ENCODE measurements around the gene SLC11A2.

The SLC11A2 gene

DNA sequence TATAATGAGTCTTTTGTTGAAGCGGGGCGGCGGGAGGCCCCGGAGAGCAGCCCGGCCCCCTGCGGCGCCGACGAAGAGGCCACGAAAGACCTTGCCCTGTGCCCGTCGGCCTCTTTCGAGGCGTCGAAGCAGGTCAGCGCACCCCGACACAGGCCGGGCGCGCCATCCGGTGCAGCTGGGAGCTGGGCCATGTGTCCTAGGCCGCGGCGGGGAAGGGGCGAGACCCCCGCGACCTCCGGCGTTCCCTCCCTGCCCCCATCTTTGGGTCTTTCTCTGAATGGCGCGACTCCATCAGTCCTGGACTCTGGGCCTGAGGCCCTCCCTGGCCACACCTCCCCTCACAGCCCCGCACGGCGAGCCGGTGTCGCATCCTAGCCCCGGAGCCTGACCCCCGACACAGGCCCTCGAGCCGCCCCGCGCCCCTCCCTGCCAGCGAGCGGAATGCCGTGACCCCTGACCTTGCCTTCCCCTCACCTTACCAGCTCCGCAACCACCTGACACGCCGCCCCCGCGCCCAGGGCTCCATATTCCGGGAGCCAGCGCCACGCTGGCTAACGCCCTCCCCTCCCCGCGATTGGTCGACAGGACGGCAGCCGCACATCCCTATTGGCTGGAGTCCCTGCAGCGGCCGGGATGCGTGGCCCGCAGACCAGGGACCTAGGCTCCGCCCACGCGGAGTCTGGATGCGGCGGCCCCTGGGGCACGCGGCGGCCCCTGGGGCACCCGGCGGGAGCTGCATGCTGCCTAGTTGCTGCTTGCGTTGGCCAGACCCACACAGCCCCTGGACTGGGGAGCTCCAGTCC is at the start of gene SLC11A2:
Gene SLC11A2, minus strand, starts transcription at position 549 of the 803 bp plus-strand sequence. CDS start 15,656 bp downstream, outside the sequence.
- FAIRE-seq, result no peak

DNA sequence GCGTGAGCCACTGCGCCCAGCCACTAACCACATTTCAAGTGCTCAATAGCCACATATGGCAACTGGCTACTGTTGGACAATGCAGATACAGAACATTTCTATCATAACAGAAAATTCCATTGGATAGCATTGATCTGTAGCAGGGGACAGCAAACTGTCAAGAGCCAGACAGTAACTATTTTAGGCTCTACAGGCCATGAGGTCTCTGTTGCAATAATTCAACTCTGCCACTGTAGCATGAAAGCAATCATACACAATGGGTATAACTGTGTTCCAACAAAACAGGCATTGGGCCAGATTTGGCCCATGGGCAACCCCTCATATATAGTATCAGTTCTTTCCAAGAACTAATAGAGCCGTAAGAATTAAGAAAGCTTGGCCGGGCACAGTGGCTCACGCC is 49.2 kb upstream of the SLC11A2 start:
- FAIRE-seq, result no peak

DNA sequence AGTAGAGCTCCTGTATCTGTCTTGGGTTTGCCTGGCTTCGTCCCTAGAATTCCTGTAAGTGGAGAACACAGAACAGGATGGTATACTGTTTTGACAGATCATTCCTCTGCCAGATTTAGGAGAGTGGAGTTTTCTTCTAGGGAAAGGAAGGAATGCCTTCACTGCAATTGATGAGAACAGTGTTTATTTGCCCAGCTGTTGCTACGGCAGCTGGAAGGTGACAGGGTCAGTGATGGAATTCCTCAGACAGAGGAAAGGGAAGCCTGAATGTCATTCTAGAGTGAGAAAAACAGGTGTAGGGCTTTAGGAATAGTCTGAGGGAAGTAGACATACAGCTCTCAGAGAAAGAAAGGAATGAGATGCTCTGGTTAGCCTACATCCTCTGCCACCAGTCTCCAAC is 45.5 kb upstream of the SLC11A2 start:
- no peak for FAIRE-seq

DNA sequence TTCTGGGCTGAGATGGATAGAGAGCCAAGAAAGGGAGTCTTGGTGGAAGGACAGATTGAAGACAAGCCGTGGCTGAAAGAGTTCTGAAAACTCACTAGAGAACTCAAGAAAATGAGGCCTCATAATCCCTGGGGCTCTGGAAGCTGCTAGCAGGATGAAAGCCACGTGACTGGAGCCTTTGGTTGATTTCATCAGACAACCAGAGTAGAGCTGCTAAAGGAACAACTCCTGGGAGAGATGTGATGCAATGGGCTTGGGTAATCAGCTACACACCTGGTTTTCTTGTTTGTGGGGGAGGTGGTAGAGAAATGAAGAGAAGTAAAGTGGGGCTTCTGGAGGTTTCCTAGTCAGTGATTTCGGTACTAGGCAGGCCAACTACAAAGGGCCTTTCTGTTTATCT is 43.8 kb upstream of the SLC11A2 start:
- no peak for FAIRE-seq

DNA sequence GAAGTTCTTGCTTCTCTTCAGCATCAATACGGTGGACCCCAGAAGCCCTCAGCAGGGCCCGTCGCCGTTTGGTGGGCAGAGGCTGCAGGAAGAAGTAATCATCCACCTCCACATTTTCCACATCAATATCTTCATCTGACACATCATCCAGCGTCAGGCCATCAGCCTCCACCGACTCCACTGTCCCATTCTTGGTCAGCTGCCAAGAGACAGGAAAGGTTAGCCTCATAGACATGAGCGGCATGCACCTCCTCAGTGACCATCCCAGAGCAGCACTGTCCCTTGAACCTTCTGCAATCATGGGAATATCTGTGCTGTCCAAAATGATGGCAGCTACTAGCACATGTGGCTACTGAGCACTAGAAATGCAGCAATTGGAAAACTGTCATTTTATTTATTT is 41.6 kb upstream of the SLC11A2 start:
- no peak for FAIRE-seq

DNA sequence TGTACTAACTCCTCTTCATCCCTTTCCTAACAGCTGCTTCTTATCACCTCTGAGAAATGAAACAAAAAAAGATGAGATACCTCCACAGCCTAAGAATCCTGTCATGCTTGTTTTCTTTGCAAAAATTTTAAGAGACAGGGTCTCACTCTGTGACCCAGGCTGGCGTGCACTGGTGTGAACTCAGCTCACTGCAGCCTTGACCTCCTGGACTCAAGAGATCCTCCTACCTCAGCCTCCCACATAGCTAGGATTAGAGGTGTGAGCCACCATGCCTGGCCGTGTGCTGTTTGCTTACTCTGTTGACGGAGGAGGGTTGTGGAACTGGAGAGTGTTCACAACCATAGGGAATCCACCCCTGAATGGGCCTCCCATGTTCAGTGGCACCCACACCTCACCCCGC is 41.0 kb upstream of the SLC11A2 start:
- no peak for FAIRE-seq

DNA sequence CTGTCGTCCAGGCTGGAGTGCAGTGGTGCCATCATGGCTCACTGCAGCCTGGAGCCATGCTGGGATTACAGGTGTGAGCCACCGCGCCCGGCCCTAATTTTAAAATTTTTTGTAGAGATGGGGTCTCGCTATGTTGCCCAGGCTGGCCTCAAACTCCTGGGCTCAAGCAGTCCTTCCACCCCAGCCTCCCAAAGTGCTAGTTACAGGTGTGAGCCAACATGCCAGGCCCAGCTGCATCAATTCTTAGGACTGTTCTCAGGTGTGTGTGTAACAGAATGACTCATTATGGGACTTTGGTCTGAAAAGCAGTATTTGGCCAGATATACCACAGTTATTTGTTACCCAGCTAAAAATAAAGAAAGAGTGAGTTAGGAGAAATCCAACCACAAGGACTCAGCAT is 39.3 kb upstream of the SLC11A2 start:
- FAIRE-seq, result no peak

DNA sequence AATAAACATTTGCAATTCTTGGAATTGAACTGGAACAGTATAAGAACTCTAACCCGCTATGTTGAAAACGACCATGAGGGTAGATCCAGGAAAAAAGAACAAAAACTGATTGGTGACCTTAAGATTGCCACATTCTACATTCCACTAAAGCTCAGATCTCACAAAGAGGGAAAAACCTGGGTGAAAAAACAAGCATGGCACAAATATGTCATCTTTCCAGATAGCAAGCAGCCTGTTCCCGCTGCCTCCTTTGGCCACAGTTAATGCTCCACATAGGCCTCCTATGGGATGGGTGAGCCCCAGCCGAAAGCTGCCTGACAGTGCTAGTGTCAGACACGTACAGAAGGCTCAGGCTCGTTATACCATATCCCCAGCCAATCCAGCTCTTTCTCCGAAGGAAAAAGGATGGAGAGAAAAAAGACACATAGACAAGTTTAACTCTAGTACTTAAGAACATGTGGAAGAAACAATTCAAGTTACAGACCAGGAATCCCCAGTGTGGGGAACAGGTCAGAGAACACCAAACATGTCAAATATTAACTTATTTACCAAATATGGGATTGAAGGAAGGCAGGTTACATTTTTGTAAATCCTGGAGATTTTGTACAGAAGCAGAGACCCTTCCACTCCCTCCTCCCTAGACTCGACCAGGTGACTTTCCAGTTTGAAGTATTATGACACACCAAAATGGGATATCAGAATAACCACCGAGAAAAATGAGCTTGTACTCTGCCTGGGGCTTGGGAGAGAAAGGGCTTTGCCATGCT is 36.6 kb upstream of the SLC11A2 start:
- FAIRE-seq, result no peak

DNA sequence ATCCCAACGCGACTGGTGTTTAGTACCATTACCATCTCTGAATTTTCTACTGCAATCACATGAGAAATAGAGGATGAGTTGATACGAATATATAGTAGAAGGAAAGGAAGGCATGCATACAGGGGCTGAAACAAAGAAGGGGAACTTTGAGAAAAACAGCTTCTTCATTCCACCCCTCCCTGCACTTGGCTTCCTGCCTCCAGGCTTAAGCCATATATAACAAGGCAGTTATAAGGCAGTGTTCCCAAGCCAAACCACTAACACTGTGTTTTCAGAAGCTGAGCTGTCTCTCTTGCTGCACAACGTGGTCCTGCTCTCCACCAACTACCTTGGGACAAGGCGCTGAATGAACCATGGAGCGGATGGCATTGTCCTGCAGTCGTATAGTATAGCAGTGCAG is 32.9 kb upstream of the SLC11A2 start:
- no peak for FAIRE-seq

DNA sequence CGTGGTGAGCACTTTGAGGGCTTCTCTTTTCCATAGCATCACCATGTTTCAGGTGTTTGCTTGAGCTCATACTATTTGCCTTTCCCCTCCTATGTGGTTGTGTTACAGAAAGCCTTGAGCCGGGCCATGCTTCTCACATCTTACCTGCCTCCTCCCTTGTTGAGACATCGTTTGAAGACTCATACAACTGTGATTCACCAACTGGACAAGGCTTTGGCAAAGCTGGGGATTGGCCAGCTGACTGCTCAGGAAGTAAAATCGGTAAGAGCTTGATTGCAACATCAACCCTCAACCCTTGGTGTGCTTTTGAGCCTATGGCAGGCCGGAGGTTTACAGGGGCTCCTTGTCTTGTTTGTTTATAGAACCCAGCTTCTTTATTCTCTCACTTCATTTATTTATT is 30.1 kb upstream of the SLC11A2 start:
- no peak for FAIRE-seq

DNA sequence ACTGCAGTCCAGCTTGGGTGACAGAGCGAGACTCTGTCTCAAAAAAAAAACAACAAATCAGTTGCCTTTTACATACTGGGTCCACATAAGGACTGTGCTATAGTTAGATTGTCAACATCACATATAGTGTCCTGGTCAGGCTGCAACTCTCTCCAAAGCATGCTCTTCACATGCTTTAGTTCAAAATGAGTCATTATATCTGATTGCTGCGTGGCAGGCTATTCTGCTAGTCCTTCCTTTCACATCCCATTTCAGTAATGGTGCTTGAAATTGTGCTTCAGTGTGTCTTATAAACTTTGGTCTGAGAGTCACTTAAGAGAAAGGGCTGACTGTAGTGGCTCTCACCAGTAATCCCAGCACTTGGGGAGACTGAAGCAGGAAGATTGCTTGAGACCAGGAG is 28.9 kb upstream of the SLC11A2 start:
- FAIRE-seq, result no peak

DNA sequence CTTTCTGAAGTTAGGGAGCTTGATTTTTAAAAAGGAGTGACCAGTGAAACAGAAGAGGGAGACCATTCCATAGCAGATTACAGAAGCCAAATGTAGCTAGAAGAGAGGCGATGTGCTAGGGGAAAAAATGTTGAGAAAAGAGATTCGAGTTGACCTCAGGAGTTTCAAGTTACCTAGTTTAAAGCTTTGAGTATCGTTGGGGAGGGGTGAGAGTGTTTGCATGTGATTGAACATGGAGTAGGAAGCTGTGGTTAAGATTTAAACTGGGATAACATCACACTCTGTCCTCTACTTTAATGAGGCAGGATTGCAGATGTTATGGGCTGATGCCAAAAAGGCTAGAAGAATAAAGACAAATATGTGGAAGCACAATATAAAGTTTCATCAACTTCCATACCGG is 25.6 kb upstream of the SLC11A2 start:
- no peak for FAIRE-seq

DNA sequence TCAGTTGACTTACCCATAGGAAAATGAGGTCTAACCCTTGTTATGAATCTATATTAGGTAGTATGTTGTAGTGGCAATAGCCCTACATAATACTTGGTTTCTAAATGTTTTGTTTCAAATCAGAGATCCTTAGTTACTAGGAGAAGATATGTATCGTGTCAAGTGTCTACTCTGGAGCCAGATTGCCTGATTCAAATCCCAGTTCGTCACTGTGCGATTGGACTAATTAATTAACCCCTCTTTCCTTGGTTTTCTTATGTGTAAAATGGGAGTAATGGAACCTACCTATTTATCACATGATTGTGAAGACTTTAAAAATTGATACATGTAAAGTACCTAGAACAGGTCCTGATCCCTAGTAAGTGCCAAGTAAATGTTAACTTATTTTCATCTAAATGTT is 23.3 kb upstream of the SLC11A2 start:
- no peak for FAIRE-seq

DNA sequence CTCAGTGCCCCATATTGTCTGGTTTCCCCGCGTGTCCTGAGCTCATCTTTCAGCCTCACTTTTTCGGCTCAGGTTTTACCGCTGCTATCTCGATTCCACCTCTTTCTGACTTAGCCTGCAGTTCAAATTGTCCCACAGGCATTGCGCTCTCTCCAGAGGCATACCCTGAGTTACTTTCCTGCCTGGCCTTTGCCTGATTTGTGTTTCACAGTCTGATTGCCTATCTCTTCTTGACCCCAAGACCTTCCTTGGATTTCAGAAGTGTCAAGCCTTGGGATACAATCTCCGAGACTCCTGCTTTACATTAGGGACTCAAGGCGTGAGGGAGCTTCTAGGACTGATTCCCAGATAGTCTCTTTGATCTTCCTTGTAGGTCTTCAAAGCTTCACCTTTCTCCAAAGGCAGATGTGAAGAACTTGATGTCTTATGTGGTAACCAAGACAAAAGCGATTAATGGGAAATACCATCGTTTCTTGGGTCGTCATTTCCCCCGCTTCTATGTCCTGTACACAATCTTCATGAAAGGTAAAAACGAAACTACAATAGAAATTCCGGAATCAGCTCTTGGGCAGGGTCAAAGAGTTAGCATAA is 22.6 kb upstream of the SLC11A2 start:
- FAIRE-seq, result no peak

DNA sequence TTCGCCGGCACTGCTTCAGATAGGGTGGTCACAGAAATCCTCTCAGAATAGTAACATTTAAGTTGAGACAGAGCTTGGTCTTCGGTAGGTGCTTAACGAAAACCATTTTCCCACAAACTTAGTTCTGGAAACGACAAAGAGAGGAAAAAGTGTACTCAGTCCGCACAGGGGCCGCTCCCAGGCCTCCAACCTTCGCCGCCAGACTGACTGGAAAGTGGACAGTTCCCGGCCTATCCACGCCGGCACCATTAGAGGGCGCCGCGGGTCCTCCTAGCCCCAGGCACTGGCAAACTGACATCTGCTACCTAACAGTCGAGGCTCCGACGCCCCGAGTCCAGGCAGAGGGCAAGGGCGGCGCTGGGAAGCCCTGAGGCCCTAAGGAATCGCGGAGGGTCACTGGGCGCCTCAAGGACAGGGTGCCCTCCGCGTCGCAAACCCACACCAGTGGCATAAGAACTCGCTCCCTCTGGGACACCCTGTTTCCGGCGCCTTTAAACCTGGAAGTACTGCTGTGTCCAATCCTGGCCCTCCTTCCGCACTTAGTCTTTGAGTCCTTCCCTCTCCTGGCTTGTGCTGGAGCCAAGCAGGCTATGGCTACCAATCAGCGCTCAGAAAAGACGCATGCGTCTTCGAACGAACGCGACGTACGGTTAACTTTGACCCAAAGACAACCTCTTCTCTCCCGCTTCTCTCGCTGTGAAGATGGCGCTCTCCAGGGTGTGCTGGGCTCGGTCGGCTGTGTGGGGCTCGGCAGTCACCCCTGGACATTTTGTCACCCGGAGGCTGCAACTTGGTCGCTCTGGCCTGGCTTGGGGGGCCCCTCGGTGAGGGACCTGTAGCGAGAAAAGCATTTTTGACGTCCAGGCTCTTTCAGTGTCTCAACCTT is 21.7 kb upstream of the SLC11A2 start, which contains the start of gene LETMD1:
Gene LETMD1, plus strand, starts transcription at position 673 of the 886 bp plus-strand sequence. Its CDS starts 30 bp downstream, at position 703.
- peak; percentile 45 for FAIRE-seq

DNA sequence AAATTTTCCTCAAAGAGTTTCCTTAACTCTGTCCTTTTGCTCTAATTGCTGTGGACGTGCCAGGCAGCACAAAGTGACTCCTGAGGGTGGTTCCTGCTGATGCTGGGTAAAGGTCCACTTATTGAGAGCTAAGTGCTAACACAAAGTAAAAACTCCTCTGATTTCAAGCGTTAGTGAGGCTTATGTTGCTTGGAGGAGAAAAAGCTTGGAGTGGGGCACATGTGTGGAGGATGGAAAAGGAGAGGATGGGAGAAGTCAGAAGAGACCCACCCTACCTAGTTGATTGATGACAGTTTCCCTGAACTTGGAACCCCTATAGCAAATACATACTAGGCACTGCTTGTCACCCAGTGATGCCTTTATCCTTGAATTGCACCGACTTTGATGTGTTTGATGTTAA is 10.1 kb upstream of the SLC11A2 start:
- no peak for FAIRE-seq

DNA sequence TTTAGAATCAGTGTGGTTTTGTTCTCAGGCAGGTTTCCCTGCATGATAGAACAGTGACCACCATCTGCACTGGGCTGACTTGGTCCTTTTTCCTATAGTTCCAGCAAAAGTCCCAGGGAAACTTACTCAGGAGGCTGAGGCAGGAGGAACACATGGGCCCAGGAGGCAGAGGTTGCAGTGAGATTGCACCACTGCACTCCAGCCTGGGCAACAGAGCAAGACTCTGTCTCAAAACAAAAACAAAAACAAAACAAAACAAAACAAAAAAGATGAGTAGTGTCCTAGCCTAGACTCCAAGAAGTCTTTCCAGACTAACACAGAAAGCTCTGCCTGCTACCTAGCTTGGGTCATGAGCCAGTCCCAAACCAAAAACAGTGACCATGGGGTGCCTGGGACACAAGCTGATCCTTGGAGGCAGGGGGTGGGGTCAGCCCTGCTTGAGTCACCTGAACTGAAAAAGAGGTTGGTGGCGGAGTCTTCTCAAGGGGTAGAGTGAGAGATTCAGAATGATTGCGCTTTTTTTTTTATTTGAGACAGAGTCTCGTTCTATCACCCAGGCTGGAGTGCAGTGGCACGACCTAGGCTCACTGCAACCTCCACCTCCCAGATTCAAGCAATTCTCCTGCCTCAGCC is 7.4 kb upstream of the SLC11A2 start:
- no peak for FAIRE-seq

DNA sequence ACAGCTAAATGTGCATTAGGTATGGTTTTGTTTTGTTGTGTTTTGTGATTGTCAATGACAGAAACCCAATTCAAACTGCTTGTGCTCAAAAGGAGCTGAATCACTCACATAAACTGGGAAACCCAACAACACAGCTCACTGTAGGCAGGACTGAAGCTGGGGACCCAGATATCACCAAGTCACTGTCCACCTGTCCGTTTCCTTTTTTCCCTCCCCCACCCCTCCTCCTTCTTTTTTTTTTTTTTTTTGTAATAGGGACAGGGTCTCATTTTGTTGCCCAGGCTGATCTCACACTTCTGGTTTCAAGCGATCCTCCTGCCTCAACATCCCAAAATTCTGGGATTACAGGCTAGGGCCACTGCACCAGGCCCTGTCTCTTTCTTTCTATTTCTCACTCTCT is 6.9 kb upstream of the SLC11A2 start:
- no peak for FAIRE-seq

DNA sequence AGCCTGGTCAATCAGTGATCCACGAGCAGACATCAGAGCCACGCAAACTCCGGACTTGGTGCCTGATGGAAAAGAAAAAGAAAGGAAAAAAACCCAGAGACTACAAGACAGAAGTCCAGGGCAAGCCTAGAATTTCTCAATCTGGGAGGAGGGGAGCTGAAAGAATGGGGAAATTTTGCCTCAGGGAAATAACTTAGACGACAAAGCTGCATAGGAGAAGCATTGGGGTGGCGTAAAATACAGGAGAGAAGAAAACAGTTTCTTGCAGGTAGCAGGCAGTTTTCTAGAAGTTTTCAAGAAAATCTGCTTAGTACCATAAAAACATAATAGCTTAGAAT is 2.6 kb upstream of the SLC11A2 start:
- no peak for FAIRE-seq

DNA sequence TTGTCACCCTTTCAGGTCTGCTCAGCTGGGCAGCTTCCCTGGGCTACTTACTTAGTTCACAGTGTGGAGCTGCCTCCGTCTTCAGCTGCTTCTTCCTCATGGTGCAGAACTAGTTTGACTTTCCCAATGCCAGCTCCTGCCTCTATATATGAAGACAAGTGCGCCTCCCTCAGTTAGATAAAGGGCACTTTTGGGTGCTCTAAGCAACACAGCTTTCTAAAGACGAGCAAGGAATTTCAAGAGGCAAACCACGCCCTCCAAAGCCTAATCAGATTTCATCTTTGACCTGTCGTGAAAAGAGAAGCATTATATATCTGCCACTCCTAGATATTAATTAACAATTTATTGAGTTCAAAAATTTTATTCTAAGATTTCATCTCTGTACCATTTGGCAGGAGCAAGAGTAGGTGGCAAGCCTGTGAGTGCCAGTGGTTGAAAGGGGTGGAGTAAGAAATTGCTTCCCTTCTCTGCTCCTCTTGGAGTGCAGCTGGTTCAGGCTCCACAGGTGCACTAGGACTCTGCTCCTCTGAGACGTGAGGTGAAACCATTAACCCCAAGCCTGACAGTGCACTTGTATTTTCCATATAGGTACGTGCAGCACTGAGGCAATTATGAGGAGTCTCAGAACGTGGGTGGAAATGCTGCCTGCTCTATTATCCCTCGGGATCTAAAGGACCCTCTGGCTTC is 2.1 kb upstream of the SLC11A2 start:
- no peak for FAIRE-seq

DNA sequence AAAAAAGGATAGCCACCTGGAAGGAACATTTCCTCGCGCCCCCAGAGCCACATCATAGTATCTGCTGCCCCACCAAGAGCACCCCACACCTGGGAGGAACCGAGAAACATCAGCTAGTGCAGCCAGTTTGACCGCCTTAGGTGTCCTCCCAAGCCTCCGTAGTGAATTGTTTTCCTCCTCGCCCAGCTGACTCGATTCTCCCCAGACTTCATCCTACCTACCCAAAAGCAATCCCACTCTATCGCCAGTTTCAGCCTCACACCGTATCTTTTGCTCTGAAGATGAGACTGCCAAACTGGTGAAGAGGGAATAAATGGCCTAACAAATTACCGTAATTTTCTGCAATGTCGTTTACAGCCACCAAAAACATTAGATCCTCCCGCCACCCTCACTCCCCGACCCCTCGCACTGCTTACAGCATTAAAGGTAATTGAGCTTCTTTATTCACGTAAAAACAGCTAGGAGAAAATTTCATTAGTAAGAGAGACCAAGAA is 1.2 kb upstream of the SLC11A2 start:
- no peak for FAIRE-seq
